Epithelial cell of proximal tubule (primary cell): Measurements from ENCODE around the gene CRYGC. TPM values are rescaled to one million over a fixed set of nuclear protein-coding genes. Genes with fewer than 3 reads are reported as not detected.

Experiments
- DNase-seq: peaks from one replicate; pipeline ENCODE4 v3.0.0-alpha.2; 2011; ENCODE audit warnings: low read depth
- H3K4me3 ChIP-seq: 2 replicates; pipeline ENCODE4 v1.5.1; 2011; ENCODE audit warnings: low read depth, mild to moderate bottlenecking, low read length
- total RNA-seq: library from RNA; depleted of rRNA; stranded (reverse); fragments of >200 nt; gene quantifications from 2 replicates; pipeline ENCODE4 v1.2.3, GENCODE V29; 2015
- TF ChIP-seq, protein P1 (sequence below): conservative IDR thresholded peaks from 2 replicates; pipeline ENCODE4 v1.5.1; 2012; ENCODE audit warnings: low read depth, mild to moderate bottlenecking, low read length

Gene CRYGC, protein sequence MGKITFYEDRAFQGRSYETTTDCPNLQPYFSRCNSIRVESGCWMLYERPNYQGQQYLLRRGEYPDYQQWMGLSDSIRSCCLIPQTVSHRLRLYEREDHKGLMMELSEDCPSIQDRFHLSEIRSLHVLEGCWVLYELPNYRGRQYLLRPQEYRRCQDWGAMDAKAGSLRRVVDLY
- total RNA-seq, result not detected in 2 replicates

DNA sequence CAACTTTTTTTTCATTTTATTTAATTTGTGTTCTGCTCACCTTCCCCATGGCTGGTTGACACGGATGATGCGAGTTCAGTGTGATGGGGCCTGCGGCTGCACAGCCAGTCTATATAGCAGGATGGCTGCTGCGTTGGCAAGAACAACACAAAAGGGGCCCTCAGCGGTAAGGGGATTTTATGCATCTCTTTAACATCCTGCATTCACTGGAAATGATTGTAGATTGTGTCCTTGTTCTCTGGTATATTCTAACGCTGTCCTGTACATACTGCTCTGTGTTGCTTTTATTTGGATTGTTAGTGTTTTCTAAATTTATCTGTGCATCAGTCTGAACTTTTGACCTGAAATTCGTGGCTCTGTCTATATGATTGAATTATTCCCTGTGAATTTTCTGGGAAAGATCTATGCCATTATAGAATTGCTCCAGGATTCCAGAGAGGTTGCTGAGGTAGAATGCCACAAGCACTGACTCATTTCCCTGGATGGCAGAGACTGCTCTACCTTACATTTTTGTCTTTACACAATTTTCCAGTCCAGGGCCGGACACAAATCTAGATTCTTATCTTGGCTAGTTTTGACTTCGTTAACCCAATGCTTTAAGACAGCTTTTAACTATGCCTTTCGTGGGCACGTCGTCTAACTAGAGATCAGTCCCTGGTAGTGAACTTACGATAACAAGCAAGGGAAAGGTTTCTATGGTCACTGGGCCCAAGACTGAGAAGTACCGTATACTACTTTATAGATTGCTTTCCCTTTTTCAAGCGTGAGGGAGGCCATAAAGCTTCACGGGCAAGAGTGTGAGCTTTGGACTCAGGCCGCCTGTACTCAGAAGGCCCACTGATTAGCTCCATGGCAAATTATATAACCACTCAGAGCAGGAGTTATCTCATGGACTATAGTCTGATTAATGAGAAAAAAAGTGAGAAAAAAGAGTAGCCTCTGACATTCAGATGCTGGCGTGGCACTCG lies at the start of gene CRYGC:
TSS of gene CRYGC (minus strand) at position 85 of the 968 bp plus-strand sequence. CDS start at position 49, 36 bp downstream.
- no peak for DNase-seq
- TF ChIP-seq, protein P1, sequence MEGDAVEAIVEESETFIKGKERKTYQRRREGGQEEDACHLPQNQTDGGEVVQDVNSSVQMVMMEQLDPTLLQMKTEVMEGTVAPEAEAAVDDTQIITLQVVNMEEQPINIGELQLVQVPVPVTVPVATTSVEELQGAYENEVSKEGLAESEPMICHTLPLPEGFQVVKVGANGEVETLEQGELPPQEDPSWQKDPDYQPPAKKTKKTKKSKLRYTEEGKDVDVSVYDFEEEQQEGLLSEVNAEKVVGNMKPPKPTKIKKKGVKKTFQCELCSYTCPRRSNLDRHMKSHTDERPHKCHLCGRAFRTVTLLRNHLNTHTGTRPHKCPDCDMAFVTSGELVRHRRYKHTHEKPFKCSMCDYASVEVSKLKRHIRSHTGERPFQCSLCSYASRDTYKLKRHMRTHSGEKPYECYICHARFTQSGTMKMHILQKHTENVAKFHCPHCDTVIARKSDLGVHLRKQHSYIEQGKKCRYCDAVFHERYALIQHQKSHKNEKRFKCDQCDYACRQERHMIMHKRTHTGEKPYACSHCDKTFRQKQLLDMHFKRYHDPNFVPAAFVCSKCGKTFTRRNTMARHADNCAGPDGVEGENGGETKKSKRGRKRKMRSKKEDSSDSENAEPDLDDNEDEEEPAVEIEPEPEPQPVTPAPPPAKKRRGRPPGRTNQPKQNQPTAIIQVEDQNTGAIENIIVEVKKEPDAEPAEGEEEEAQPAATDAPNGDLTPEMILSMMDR, result no peak
- no peak within 1 kb of the TSS for H3K4me3 ChIP-seq

DNA sequence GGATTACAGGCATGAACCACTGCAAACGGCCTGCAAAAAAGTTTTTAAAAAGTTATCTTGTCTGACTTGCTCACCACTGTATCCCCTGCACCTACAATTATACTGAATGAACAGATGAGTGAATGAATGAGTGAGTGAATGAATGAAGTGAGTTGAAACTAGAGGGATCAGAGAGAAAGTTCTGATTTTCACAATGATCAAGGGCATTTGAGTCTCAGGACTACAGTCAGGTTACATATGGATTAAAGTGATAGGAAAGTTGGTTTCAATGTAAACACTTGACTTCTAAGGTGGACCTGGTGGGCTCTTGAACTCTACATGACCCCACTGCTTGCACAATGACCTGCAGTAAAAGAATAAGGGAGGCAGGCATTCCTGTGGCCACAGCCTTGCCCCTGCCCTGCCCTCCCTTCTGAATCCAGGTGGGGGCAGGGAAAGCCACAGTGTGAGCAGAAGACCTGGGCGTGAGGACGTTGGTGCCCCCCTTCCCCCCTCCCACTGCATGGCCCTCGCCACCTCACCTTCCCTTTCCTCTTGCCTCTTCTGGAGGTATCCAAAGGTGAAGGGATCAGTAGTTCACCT lies 49.5 kb upstream of the CRYGC start:
- TF ChIP-seq, protein P1, result no peak
- DNase-seq, result no peak
- no peak overlapping the region for H3K4me3 ChIP-seq

DNA sequence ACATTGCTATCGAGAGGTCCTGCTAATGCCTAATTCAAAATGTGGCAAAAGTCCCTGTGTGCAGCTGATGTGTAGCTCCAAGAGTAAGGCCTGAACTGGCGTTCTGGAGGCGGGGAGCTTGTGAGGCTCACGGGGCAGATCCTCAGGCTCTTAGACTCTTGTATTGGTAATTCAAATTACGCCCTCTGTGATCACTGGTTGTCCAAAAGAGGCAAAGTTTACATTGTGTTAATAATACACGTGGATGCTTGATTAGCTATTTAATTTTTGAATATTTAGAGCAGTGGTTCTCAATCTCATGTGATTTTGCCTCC lies 46.2 kb upstream of the CRYGC start:
- TF ChIP-seq, protein P1, result no peak
- no peak overlapping the region for H3K4me3 ChIP-seq
- DNase-seq, result no peak

DNA sequence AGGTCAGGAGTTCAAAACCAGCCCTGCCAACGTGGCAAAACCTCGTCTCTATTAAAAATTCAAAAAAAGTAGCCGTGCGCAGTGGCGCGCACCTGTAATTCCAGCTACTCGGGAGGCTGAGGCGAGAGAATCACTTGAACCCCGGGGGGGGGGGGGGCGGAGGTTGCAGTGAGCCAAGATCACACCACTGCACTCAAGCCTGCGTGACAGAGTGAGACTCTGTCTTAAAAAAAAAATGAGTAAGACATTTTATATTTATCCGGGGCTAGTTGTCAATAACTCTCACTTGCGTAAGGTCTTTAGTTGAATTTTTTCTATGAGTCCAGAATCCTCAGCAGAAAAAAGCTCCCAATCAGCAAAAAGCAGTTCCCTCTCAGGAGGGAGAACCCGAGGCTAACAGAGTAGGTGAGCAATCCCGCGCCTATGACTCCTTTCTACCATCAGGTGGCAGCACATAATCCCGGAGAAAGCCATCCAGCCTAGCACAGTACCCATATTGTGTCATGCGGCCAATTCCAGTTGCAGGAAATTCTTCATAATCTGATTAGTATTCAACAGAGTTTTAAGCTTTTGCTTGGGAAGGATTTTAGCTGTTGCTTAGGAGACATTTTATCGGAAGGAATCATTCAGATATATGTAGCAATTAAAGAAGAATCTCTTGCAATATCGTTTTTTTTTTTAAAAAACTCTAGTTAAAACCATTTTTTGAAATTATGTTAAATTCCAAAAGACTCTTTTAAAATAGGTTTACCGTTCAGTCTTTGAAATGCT lies 45.6 kb upstream of the CRYGC start:
- DNase-seq, result peak; percentile 36
- no peak overlapping the region for H3K4me3 ChIP-seq
- TF ChIP-seq, protein P1, result peak; percentile 94

DNA sequence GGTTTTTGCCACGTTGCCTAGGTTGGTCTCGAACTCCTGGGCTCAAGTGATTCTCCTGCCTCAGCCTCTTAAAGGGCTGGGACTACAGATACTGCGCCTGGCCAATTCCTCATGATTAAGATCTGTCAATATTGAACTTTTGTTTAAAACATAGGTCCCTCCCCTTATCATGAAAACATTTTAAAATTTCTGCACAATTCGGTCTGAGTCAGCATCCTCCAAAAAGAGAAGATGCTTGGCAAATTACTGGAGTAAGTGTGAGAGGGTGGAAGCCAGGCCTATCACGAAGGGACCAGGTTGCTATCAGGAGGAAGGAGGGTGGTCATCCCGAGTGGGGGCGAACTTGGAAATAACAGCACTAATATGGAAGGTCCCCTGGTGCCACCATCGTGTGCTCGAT lies 44.5 kb upstream of the CRYGC start:
- no peak for DNase-seq
- H3K4me3 ChIP-seq, result no peak overlapping the region
- TF ChIP-seq, protein P1, result no peak

DNA sequence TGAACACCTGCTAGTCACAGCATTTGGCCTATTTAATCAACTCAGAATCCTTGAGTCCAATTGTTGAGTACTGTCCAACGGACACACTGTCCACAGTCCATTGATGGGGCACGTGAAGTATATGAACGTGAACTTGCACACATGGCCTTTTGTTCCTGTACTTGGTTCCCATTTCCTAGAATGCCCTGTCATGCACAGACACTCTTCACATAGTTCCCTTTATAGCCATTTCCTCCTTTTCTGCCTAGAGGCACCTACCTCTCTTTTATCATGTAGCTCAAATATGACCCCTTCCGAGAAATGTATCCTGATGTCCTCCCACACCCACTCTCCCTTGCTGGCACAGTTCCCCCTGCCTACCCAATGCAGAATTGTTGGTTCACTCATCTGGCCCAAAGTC lies 42.5 kb upstream of the CRYGC start:
- H3K4me3 ChIP-seq, result no peak overlapping the region
- TF ChIP-seq, protein P1, result no peak
- DNase-seq, result no peak
